ENCODE measurements around the gene MRPL49.
"Not testable (repeated sequence)": the region's sequence is repeated elsewhere in the genome, so short reads cannot be mapped to it uniquely, and the experiment has no call there.

MRPL49 gene

DNA sequence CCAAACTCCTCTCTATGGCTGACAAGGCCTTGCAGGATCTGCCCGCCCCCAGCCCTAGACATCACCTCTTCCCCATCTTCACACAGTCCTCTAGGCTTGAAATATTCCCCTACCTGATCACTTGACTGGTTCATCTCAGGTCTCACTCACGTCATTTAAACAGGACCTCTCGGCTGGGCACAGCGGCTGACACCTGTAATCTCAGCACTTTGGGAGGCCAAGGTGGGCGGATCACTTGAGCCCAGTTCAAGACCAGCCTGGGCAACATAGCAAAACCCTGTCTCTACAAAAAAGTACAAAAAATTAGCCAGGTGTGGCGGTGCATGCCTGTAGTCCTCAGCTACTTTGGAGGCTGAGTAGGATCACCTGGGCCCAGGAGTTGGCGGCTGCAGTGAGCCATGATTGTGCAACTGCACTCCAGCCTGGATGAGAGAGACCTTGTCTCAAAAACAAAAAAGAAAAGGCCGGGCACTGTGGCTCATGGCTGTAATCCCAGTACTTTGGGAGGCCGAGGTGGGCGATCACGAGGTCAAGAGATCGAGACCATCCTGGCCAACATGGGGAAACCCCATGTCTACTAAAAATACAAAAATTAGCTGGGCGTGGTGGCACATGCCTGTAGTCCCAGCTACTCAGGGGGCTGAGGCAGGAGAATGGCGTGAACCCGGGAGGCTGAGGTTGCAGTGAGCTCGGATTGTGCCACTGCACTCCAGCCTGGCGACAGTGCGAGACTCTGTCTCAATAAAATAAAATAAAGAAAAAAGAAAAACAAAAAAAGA lies 3.0 kb upstream of the MRPL49 start:
- not testable (repeated sequence) for DNase-seq

DNA sequence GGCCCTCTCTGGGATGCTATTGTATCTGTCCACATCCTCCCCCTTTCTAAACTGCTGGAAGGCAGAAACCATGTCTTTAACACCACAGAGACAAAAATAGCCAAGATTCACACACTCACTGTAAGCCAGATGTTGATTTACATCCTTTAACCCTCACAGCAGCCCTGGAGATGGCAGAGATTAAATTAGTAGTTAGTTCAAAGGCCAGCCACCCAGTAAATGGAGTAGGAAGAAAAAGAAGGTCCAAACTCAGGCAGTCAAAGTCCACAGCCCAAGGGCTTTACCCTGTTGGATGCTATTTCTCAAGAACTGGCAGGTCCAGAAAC lies 2.5 kb upstream of the MRPL49 start:
- DNase-seq: no peak

DNA sequence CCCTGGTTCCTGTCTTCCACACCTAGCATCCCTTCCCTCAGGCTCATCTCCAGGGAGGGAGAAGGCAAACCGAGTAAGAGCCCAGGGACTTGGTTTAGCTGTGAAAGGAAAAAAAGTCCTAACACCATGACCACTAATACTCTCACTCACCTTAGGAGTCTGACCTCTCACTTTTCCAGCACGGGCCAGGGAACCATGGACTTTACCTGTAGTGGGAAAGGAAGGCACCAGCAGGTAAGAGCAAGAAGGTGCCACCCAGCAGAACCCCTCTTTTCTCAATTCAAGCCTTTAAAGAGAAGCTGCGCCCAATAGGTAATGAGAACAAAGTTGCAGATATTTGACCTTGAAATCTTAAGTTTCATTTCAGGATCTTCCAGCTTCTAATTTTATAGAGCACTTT lies 1.3 kb upstream of the MRPL49 start:
- no peak for DNase-seq

DNA sequence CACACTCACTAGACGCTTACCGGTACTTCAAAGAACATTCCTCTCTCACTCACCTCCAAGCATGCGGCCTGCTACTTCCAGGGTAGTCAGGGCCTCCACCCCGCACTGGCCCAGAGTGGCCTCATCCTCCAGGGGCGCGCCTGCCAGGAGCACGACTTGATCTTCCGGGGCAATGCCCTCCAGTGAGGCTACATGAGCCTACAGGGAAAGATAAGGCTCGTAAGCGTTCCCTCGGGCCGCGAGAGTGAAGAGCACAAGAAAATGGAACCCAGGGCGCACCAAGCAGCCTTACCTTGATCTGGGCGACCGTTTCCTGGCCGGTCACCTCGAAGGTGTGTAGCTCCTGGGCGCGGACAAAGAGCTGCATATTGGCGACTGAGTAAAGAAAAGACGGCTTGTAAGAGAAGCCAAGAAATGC lies 665 bp upstream of the MRPL49 start:
- no peak for DNase-seq

DNA sequence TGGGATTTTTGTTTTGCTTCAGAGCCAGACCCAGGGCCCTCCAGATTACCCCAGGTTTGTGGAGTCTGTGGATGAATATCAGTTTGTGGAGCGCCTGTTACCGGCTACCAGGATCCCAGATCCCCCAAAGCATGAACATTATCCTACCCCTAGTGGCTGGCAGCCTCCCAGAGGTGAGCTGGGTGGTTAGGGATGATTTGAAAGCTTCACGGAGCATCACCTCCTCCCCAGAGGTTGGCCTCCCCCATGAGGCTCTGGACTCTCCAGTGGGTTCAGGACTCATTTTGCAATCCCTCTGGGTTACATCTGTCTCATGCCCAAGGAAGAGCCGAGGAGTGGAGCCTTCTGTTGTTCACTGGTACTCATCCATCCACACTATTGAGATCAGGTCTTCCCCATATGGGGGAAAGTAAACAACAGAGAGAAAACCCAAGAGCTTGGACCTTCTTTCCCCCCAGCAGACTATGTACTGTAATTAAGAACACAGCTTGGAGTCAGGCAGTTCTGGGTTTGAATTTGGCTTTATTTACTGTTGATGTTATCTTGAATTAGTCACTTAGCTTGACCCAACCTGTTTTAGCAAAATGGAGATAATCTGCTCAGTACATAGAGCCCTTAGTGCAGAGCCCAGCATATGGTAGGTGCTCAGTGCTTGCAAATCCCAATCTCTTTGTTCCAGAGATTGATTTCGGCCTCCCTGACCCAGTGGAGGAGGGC lies 2.5 kb downstream of the MRPL49 start:
- no peak for DNase-seq

DNA sequence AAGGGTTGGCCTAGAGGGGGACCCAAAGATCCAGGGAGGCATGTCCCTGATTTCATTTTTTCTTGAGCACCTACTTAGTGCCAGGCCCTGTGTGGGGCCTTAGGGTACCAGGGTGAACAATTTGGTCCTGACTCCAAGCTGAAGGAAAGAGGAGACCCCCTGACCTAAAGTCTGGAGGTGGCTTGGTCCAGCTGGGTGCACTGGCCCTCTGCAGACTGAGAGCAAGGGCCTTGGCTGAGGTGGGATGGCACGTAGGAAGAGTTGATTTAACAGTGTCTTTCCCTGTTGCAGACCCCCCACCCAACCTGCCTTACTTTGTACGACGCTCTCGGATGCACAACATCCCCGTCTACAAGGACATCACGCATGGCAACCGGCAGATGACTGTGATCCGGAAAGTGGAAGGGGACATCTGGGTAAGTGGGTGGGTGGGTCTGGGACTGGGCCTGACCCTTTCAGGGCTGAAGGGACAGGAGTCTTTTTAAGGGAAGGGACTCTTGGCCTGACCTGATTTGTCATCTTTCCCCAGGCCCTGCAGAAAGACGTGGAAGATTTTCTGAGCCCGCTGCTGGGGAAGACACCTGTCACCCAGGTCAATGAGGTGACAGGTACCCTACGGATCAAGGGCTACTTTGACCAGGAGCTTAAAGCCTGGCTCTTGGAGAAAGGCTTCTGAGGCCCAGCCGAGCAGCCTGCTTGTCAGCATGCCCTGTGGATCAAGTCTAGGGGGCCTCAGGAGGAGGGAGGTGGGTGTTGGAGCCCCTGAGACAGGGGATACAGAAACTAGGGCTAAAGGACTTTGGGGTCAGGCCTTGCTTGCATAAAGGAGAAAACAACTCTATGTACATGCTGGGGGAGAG lies 3.3 kb downstream of the MRPL49 start:
- DNase-seq: no peak

DNA sequence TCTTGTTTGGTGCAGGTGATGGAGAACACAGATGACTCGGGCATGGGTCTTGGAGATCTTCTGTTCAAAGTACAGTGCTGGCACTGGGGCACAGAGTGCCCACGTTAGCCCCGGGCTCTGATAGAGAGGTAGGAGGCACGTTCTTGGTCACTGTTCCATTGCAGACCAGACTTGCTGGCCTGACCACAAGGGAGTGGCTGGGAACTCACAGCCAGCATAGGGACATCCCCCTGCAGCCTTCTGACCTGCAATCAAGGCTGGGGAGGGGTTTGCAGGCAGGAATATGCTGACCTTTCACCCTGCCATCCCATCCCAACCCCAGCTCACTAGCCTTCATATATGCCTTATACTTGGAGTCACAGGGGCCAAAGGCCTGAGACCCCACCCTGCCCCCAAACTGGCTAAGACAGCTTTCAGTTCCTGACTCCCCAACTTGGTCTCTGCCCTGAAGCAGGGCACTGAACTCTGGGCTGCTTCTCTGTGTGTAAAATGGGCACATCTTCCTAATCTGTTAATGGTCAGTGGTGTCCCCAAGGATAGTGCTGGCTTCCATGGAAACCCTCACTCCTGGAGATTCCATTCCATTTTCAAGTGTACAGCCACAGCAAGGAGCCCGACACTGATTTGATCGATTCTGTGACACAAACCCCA lies 4.6 kb downstream of the MRPL49 start:
- DNase-seq: no peak

DNA sequence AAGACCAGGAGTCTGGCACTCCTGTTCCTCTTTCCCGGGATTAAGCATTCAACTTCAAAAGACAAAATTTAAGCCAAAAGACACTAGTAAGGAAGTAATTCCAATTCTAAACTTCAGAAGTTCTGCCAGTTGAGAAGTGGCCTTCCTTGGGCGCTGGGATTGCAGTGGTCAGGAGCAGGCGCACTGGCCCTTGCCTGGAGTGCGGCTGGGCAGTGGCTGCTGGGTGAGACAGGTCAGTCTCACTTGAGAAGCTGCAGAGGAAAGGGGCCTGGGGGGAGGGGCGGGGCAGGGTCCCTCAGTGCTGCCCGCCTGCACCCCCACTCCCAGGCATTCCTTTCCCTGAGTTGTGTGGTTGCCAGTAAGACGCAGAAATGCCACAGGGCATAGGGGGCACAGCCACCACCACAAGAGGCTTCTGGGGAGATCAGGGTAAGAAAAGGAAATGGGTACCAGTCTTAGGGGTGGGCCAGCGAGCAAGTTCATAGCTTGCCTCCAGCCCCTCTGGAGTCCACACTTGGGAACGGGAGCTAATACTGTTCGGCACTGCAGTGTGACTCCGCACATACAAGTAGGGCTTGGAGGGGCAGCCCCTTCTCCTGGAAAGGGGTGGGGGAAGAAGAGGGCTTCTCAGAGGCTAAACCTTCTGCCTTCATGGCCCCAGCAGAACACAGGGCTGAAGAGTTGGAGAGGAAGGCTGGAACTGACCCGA lies 5.5 kb downstream of the MRPL49 start:
- no peak for DNase-seq

DNA sequence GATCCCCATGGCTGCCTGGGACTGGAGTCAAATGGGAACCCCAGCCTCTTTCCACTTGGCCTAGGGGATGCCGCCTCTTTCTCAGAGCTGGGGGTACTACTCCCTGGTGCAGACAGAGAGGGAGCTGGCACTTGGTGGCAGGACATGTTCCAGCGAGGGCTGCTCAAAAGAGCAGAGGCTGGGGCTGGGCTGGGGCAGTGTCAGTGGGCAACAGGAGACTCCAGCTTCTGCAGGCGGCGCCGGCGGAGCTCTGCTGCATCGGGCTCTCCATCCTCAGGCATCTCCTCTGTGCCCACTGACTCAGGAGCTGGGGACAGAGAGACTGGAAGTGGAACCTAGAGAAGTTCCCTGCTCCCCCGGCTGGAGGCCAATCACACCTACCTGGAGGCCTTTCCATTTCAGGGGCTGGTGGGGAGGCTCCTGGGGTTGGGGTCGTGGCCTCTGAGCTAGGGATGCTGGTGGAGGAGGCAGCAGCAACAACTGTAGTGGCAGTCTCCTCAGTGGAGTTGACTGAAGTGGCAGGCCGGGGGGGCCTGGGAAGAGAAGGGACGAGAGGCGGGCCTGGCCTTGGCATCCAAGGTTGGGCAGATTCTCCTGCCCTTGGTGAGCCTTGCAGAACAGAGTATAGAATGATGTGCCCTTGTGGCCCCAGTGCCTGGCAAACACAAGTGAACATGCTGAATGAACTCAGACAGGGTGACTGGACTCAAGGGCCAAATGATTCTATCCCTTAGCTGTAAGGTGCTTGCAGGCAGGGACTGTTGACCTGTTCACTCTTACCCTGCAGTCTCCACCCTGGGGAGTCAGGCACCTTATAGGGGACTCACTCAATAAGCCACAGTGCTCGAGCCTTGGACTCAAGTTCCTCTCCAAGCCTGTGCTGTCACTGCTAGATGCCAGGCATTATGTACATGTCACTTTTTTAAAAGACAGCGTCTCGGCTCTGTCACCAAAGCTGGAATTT lies 6.3 kb downstream of the MRPL49 start:
- no peak for DNase-seq

DNA sequence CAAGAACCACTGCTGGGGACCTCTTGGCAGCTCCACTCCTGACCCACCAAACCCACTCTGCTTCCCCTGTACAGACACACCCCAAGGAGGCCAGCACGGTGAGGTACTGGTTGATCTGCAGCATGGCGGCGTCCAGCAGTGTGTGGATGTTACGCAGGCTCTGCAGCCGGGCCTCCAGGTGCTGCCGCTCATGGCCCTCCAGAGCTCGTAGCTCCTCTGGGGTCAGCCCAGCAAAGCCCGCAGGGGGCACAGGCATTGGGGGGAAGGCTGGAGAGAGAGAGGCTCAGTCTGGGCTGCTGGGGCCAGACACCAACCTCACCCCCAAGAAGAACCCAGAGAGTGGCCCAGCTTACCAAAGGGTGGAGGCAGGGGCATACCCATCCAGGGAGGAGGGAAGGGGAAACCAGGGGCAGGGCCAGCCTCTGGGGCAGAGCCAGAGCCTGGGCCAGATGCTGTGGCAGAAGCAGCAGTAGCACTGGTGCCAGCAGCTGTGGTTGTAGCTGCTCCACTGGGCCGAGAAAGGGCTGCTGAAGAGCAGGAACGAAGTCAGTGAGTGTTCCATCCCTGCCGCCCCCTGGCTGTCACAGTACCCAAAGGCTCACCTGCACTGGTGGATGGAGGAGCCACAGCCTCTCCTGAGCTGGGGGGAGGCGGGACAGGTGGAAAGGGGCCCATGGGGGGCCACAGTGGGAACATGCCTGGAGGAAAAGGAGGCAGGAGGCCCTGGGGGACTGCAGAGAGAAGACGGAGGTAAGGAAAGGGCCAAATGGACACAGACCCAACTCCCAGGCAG lies 7.7 kb downstream of the MRPL49 start:
- no peak for DNase-seq

DNA sequence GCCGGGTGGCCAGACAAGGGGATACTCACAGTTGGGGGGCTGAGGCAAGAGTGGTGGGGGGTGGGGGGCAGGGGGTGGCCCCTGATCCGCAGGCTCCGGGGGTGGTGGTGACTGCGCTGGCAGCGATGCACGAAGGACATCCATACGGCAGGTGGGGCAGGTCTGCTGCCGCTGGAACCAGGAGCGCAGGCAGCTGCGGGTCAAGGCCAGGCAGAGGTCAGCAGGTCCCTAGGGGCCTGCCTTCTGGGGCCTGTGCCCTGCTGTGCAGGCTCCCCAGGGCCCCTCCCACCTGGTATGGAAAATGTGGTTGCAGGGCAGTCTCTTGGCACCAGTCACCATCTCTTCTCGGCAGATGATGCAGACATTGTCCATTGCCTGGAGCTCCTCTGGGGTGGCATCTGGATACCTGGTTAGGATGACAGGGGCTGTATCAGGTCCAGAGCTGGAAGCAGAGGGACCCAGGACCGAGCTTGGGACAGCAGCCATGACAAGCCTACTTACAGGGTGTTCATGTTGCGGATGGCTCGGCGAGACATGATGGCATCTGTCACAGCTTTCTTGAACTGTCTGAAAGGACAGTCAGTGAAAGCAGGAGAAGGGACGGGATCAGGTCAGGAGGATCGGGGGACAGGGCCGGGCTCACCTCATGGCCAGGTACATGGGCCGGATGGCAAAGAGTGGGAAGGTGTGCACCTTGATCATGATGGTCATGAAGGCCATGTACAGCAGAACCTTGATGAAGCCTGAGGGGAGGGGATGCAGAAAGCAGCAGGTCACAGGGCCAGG lies 8.7 kb downstream of the MRPL49 start:
- no peak for DNase-seq

DNA sequence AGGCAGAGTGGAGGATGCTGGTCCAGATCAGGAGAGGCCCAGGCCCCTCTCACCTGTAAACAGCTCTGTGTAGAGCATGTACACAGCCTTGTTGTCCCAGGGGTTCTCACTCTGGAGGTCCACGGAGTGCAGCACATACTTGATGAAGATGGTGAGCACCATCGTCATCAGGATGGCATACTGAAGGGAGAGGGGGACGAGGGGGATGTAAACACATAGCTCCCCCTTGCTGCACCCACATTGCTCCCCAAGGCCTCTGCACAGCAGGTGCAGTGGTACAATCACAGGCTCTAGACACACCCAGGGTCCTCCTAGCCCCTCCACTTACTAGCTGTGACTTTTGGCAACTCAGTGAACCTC lies 9.3 kb downstream of the MRPL49 start:
- DNase-seq: no peak

DNA sequence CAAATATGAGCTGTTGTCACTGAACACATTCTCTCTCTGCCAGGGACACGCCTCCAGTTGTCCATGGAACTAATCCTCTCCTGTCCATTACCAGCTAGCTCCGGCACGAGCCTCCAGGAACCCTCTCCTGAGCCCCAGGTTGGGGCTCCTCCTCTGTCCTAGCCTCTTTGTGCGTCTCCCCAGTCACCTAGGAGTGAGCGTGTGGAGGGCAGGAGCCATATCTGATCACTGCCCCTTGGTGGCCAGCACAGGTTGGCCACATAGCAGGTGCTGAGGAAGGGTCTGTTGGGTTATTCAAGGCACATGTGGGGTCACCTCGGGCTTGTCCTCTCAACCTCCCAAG lies 9.7 kb downstream of the MRPL49 start:
- DNase-seq: no peak

DNA sequence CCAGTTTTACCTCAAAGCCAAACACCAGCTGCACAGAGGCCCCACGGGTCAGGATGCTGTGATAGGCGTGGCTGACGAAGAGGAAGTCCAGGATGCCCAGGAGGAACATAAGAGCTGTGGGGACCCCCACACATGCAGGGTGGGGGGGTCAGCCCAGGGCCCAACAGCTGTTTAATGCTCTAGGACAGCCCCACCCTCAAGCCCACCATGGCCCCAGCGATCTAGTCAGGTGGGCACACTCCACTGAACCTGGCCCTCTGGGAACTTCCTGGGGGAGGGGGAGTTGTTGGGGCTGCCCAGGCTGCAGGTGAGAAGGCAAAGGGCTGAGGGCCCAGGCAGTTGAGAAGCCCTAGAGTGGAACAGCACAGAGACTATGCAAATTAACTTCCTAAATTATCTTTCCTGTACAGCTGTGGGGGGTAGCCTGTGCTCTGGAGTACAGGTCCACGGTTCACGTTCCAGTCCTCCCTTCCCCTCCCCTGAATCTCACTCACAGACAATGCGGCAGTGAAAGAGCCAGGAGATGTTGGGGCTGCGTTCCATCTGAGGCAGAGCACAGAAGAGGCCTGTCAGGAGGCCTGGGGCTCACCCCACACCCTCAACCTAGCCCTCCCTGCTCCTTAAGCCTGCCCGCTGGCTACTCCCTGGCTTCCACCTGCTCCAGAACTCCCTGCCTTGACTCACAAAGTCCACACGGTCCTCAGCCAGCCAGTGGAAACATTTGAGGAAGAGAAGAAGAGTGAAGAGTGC lies 10.3 kb downstream of the MRPL49 start:
- no peak for DNase-seq

DNA sequence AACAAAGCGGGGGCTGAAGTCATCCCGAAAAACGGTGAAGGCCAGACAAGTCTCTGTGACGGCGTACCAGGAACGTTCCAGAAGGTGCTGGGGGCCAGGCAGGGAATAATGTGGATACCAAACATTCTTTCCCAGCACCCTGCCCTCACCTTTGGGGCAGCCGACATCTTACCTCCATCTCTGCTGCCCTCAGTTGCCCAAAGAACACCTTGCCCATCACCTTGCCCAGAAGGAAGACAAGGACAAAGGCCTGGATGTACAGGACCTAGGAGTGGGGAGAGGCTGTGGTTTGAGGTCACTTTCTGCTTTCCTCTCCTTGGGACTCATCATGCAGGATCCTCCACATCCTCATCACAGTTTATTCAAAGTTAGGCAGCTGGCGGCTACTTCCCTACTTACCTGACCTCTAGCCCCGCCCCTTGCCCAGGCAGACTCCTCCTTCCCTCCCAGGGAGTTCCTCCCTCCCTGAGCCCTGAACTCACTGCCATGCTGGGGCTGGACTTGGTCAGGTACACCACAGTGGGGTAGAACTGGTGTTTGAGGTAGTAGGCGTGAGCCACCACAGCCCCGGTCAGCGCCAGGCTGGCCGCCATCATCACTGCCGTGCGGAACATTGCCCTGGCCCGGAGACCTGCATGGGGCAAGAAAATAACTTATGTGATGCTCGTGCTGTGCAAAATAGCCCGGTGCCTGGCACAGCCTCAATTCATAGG lies 11.0 kb downstream of the MRPL49 start:
- DNase-seq: peak; percentile 51

DNA sequence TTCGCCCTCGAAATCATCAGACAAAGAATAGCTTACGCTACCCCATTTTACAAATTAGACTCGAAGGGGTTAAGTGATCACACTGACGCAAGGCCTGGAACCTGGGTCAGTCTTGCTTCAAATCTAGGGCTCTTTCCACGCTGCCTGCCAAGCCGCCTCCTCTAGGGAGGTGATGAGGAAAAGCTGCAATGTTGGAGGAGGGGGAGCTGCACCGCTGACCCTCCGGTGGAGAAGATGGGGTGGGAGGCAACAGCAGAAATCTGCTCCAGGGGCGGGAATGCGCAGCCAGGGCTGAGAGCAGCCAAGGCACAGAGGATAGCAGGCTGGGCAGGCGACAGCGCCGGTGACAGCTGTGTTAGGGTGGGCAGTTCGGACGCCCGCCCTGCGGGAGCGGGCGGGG lies 11.6 kb downstream of the MRPL49 start:
- DNase-seq: no peak

DNA sequence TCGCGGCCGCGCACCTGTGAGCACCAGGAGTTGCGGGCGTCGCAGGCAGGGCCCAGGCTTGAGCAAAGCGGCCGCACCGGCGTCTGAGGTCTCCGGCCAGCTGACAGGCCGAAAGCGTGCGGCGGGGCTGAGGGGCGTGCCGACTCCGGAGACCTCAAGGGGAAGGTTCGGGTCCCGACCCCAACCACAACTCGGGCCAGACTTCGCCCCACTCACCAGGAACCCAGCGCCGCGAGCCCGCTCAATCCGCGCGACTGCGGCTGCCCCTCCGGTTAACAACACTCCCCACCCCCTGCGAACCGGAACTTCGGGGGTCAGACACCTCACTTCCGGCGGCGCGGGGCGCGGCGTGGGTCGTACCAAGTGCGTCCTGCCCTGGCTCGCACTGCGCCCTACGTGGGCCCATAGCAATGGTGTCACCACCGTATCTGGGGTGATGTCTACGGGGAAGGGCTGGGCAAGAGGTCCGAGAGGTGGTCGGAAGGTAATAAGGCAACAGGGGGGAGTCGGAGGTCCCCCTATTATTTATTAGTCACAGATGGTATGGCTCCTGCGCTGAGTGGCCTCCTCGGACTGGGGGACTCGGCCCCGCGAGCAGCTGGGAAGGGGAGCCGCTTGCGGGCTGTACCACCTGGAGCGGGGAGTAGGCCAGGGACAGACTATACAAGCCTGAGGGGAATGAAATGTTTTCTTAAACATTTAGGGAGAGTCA lies 12.3 kb downstream of the MRPL49 start, which contains the start of gene SYVN1:
SYVN1 (minus strand) TSS at position 280 of the 712 bp plus-strand sequence. CDS start 918 bp downstream, outside the sequence.
- DNase-seq: peak; percentile 90
